H1 (cell line): Measurements from ENCODE around the gene ADCYAP1. TPM values are rescaled to one million over a fixed set of nuclear protein-coding genes. Genes with fewer than 3 reads are reported as not detected.

ENCODE experiments used
- CTCF ChIA-PET: fragments of 300-600 bp; sonication (Branson Sonifier 250); formaldehyde crosslinking; loops from one replicate; lab custom pipeline; 2021; ENCODE audit not compliant: partially characterized antibody; lab: Charles Lee
- POLR2A ChIA-PET: fragments of 300-600 bp; sonication (Branson Sonifier 250); formaldehyde crosslinking; loops from one replicate; lab custom pipeline; 2021; ENCODE audit warnings: inconsistent platforms; ENCODE audit not compliant: partially characterized antibody; lab: Charles Lee
- DNase-seq, 2 experiments: peaks; one replicate each; pipeline versions ENCODE4 v3.0.0 to v3.0.0-alpha.2; 2010 to 2022; ENCODE audit warnings: low spot score in 2 of 2, low read depth in 1 of 2, mixed read lengths in 1 of 2
- FAIRE-seq: peaks from 2 replicates; lab custom pipeline; 2011; peaks lifted over from hg19 to GRCh38; lab: Jason Lieb, UNC
- H2AFZ ChIP-seq: 2 replicates; pipeline ENCODE4 v1.8.1; 2012; ENCODE audit warnings: low read length, inconsistent platforms
- H2AK5ac ChIP-seq: 2 replicates; pipeline ENCODE4 v1.6.1; 2013; ENCODE audit warnings: low read depth, low read length
- H2BK120ac ChIP-seq: replicated peaks from 2 replicates; pipeline ENCODE3; 2013; ENCODE audit warnings: low read depth, low read length, inconsistent platforms
- H2BK12ac ChIP-seq: 2 replicates; pipeline ENCODE4 v1.6.1; 2013; ENCODE audit warnings: low read depth, low read length
- H2BK15ac ChIP-seq: 2 replicates; pipeline ENCODE4 v1.6.1; 2013; ENCODE audit warnings: low read length
- H2BK20ac ChIP-seq: 2 replicates; pipeline ENCODE4 v1.6.1; 2013; ENCODE audit warnings: low read length
- H2BK5ac ChIP-seq: 2 replicates; pipeline ENCODE4 v1.6.1; 2013; ENCODE audit warnings: low read depth, low read length
- H3K14ac ChIP-seq: 2 replicates; pipeline ENCODE4 v1.6.1; 2013; ENCODE audit warnings: inconsistent platforms; ENCODE audit not compliant: insufficient read length
- H3K18ac ChIP-seq: 2 replicates; pipeline ENCODE4 v1.6.1; 2013; ENCODE audit warnings: low read length; ENCODE audit errors: extremely low read depth
- H3K23ac ChIP-seq: 2 replicates; pipeline ENCODE4 v1.6.1; 2013; ENCODE audit warnings: inconsistent platforms; ENCODE audit not compliant: insufficient read length
- H3K23me2 ChIP-seq: 2 replicates; pipeline ENCODE4 v1.6.1; 2013; ENCODE audit warnings: low read depth, low read length
- H3K27ac ChIP-seq: 2 replicates; pipeline ENCODE4 v1.6.1; 2011; ENCODE audit warnings: low read depth, low read length, inconsistent platforms
- H3K27me3 ChIP-seq, 4 experiments: replicated peaks in 1 of 4; 1 replicate in 1 of 4; 2 replicates in 3 of 4; pipeline versions ENCODE4 v1.6.1 to v1.8.1; 2011 to 2013; ENCODE audit warnings: low read length in 3 of 4, mild to moderate bottlenecking in 3 of 4, inconsistent platforms in 2 of 4, mixed read lengths in 2 of 4, moderate library complexity in 1 of 4; ENCODE audit not compliant: control insufficient read depth in 3 of 4, insufficient read depth in 3 of 4; ENCODE audit errors: extremely low read depth in 1 of 4
- H3K36me3 ChIP-seq, 4 experiments: 2 replicates each; pipeline versions ENCODE4 v1.6.1 to v1.8.1; 2011 to 2013; ENCODE audit warnings: mild to moderate bottlenecking in 4 of 4, low read length in 3 of 4, moderate library complexity in 2 of 4, control low read depth in 1 of 4, inconsistent platforms in 1 of 4; ENCODE audit not compliant: insufficient read depth in 4 of 4, control insufficient read depth in 2 of 4
- H3K4ac ChIP-seq: replicated peaks from 2 replicates; pipeline ENCODE3; 2013; ENCODE audit warnings: low read length, low read depth, mixed read lengths, inconsistent platforms; ENCODE audit not compliant: insufficient read length
- H3K4me1 ChIP-seq, 4 experiments: replicated peaks in 1 of 4; 1 replicate in 1 of 4; 2 replicates in 3 of 4; pipeline versions ENCODE4 v1.6.1 to v1.8.1; 2011 to 2013; ENCODE audit warnings: low read length in 3 of 4, inconsistent platforms in 2 of 4, mixed read lengths in 1 of 4; ENCODE audit not compliant: insufficient read depth in 4 of 4, control insufficient read depth in 3 of 4
- H3K4me2 ChIP-seq, 2 experiments: 2 replicates each; pipeline versions ENCODE4 v1.6.1 to v1.8.1; 2011 to 2013; ENCODE audit warnings: low read depth in 2 of 2, low read length in 2 of 2, control low read depth in 1 of 2, inconsistent platforms in 1 of 2, mild to moderate bottlenecking in 1 of 2; ENCODE audit not compliant: insufficient read depth in 1 of 2
- H3K4me3 ChIP-seq, 4 experiments: fragments of 200-600, 300-600 bp in 1 of 4; sonication (generic), shearing (Covaris generic), sonication (Bioruptor Twin) in 1 of 4; 2 replicates each; pipeline versions ENCODE4 v1.5.1 to v1.8.1; 2011 to 2016; ENCODE audit warnings: low read length in 4 of 4, low read depth in 3 of 4, control low read depth in 2 of 4, inconsistent platforms in 2 of 4, mild to moderate bottlenecking in 2 of 4, mixed read lengths in 1 of 4, moderate library complexity in 1 of 4; ENCODE audit not compliant: insufficient read depth in 2 of 4; ENCODE audit errors: extremely low read depth in 1 of 4
- H3K56ac ChIP-seq: replicated peaks from 2 replicates; pipeline ENCODE3; 2013; ENCODE audit warnings: low read depth, mild to moderate bottlenecking, mixed read lengths, low read length, inconsistent platforms; ENCODE audit not compliant: insufficient read length
- H3K79me1 ChIP-seq: 2 replicates; pipeline ENCODE4 v1.6.1; 2013; ENCODE audit warnings: low read depth, low read length, control low read depth
- H3K79me2 ChIP-seq, 2 experiments: 2 replicates each; pipeline versions ENCODE4 v1.6.1 to v1.8.1; 2012 to 2013; ENCODE audit warnings: low read length in 2 of 2, mild to moderate bottlenecking in 2 of 2, inconsistent platforms in 1 of 2; ENCODE audit not compliant: insufficient read depth in 2 of 2, control insufficient read depth in 1 of 2
- H3K9ac ChIP-seq, 4 experiments: replicated peaks in 1 of 4; 1 replicate in 1 of 4; 2 replicates in 3 of 4; pipeline versions ENCODE4 v1.6.1 to v1.8.1; 2011 to 2013; ENCODE audit warnings: low read depth in 3 of 4, low read length in 3 of 4, control low read depth in 2 of 4, mild to moderate bottlenecking in 2 of 4, moderate library complexity in 2 of 4, inconsistent platforms in 1 of 4; ENCODE audit errors: extremely low read depth in 1 of 4
- H3K9me3 ChIP-seq, 2 experiments: 2 replicates each; pipeline versions ENCODE4 v1.6.1 to v1.8.1; 2012 to 2013; ENCODE audit warnings: mild to moderate bottlenecking in 2 of 2, moderate library complexity in 2 of 2, control low read depth in 1 of 2, inconsistent platforms in 1 of 2, low read depth in 1 of 2, low read length in 1 of 2, mixed read lengths in 1 of 2; ENCODE audit not compliant: insufficient read depth in 2 of 2
- H4K20me1 ChIP-seq, 2 experiments: replicated peaks in 1 of 2; 2 replicates each; pipeline versions ENCODE3 to v1.8.1; 2011 to 2013; ENCODE audit warnings: inconsistent platforms in 2 of 2, low read length in 2 of 2, mild to moderate bottlenecking in 1 of 2; ENCODE audit not compliant: insufficient read depth in 2 of 2, control insufficient read depth in 1 of 2
- H4K5ac ChIP-seq: 2 replicates; pipeline ENCODE4 v1.6.1; 2013; ENCODE audit warnings: low read length, low read depth, mixed read lengths, inconsistent platforms; ENCODE audit not compliant: insufficient read length
- H4K8ac ChIP-seq: 2 replicates; pipeline ENCODE4 v1.8.0; 2013; ENCODE audit warnings: mild to moderate bottlenecking, moderate library complexity, low read length, inconsistent platforms; ENCODE audit not compliant: insufficient read depth; ENCODE audit errors: extremely low read depth
- H4K91ac ChIP-seq: replicated peaks from 2 replicates; pipeline ENCODE3; 2013; ENCODE audit warnings: low read length, mixed read lengths, inconsistent platforms; ENCODE audit not compliant: insufficient read length
- ATF3 ChIP-seq: IDR thresholded peaks from 2 replicates; pipeline ENCODE4 v1.6.1; 2011; ENCODE audit warnings: low read depth, mild to moderate bottlenecking, low read length; ENCODE audit not compliant: insufficient read depth
- CTBP2 ChIP-seq: IDR thresholded peaks from 2 replicates; pipeline ENCODE4 v1.7.0; 2011; ENCODE audit warnings: borderline replicate concordance, mild to moderate bottlenecking, moderate library complexity, mixed read lengths, low read length; ENCODE audit not compliant: insufficient read depth, insufficient read length
- polyA plus RNA-seq, 7 experiments: library from polyadenylated mRNA; depleted of rRNA in 3 of 7; stranded (reverse) in 5 of 7; unstranded in 2 of 7; fragments of >200 nt in 5 of 7; fragments of 200-250 nt in 2 of 7; gene quantifications; 1 replicate in 5 of 7; 2 replicates in 1 of 7; 4 replicates in 1 of 7; pipeline versions ENCODE4 v1.2.1 to v1.2.3, GENCODE V29; 2011 to 2013; ENCODE audit warnings: missing spikeins in 2 of 7, mixed read lengths in 2 of 7
- total RNA-seq: library from RNA; stranded (reverse); fragmentation: NEBNext Ultra II Directional; extraction: Animal tissue kit (Norgen Biotek cat#: 25700); gene quantifications from 2 replicates; pipeline ENCODE4 v1.2.1, GENCODE V29; 2021

ADCYAP1 gene
- total and polyA plus RNA-seq, 2 of the 8 experiments (the other 6 are each of a cell fraction or from before 2014, with no cell fraction given), result 0.02 TPM; not detected in 1

- H4K91ac ChIP-seq, result no peak overlapping the region
- H3K4me2 ChIP-seq, result no peak overlapping the region
- H3K27me3 ChIP-seq, result peaks cover 39 to 60% (median 50%) of the 10 kb centered on the region in 4 experiments
- H3K4me1 ChIP-seq, result peaks cover 0 to 14% (median 7%) of the 10 kb centered on the region in 4 experiments; a peak in 5 of 7 replicates
- H4K20me1 ChIP-seq, result peaks cover 4 to 5% of the 10 kb centered on the region in 2 experiments
- no peak overlapping the region for H3K14ac ChIP-seq
- H3K27ac ChIP-seq, result no peak overlapping the region
- ChIA-PET POLR2A (no interaction called here), CTCF (interaction anchor here (0.8 to 1.8 kb wide), 11 partner anchors 16 to 951 kb away, joined by 3 to 9 read pairs (median 4); no protein-coding TSS in a partner anchor)
- H2BK120ac ChIP-seq, result no peak overlapping the region
- H3K36me3 ChIP-seq, result peaks cover 0 to 3% (median 0%) of the 10 kb centered on the region in 4 experiments; a peak in 1 of 8 replicates
- DNase-seq, result no peak
- H3K23ac ChIP-seq, result no peak overlapping the region
- no peak overlapping the region for H2AK5ac ChIP-seq
- peaks cover 13% of the 10 kb centered on the region; the same call in 1 of the 2 replicates for H3K23me2 ChIP-seq
- no peak for FAIRE-seq
- H2BK20ac ChIP-seq, result no peak overlapping the region
- H2BK5ac ChIP-seq, result no peak overlapping the region
- no peak overlapping the region for H2BK15ac ChIP-seq
- H3K18ac ChIP-seq, result no peak overlapping the region
- H3K56ac ChIP-seq, result no peak overlapping the region
- no peaks in the 10 kb centered on the region for H3K79me1 ChIP-seq
- no peaks in the 10 kb centered on the region for H3K79me2 ChIP-seq
- no peak overlapping the region for H4K8ac ChIP-seq
- no peak overlapping the region for H3K4ac ChIP-seq
- H4K5ac ChIP-seq, result no peak overlapping the region
- no peak overlapping the region for H3K9ac ChIP-seq
- H3K4me3 ChIP-seq, result no peak overlapping the region
- no peaks in the 10 kb centered on the region for H3K9me3 ChIP-seq
- TF ChIP-seq ATF3 (no peak), CTBP2 (no peak)
- H2AFZ ChIP-seq, result no peak overlapping the region
- no peak overlapping the region for H2BK12ac ChIP-seq
Observed at GRCh38 chr18:901761-902160, 2.9 kb upstream of the ADCYAP1 start.
